ENCODE results near the gene TMEM240.
A peak's percentile ranks its signal among the peaks of the same experiment; 100 is the strongest.
"Not testable (repeated sequence)": the region's sequence is repeated elsewhere in the genome, so short reads cannot be mapped to it uniquely, and the experiment has no call there.

The TMEM240 gene

DNA sequence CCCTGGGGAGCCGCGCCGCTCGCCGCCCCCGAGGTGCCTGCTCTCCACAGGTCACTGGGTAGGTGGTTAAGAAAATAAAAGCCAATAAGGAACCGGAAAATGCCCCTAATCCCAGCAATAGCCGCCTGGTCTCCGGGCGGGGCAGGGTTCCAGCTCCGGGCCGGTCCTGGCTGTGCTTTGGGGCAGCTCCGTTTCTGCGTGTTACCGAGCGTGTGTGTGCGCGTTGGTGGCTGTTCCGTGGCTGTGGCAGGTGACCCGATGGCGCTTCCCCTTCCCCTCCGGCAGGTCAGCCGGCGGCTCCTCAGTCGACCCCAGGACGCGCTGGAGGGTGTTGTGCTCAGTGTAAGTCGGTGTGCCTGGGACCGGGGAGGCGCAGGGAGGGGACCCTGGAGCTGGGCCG, 17.2 kb downstream of the TMEM240 start:
- DNase-seq, result not testable (repeated sequence)

DNA sequence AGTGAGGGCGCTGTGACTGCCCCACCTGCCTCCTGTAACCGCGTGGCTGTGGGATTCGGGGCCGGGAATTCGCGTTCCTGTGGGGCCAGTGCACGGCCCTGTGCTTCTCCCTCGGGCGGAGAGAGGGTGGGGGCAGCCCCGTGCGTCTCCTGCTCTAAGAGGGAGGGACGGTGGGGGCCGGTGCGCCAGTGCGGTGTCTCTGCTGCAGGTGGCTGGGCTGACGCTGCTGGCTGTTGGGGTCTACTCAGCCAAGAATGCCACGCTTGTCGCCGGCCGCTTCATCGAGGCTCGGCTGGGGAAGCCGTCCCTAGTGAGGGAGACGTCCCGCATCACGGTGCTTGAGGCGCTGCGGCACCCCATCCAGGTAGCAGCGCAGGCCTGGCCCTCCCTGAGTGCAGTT, 17.9 kb downstream of the TMEM240 start:
- not testable (repeated sequence) for DNase-seq

DNA sequence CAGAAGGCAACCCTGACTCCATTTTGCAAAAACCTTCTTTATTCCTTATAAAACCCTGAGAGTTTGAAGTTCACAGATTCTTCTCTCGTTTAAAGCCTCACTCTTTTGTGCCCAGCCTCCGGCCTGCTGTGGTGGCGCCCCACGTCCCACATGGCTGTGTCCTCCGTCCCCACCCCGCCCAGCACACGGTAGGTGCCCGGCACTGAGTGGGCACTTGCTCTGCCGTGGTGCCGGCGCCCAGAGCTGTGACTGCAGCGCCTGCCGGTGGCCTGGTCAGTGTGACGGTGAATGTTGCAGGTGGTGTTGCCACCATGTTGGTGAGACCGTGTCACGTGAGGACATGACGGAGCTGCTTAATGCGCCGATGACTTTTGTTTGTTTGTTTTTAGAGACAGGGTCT, 19.1 kb downstream of the TMEM240 start:
- DNase-seq, result no peak

GRCh38 chr1:1519805-1520505, 20.5 kb downstream of the TMEM240 start:
- not testable (repeated sequence) for DNase-seq

DNA sequence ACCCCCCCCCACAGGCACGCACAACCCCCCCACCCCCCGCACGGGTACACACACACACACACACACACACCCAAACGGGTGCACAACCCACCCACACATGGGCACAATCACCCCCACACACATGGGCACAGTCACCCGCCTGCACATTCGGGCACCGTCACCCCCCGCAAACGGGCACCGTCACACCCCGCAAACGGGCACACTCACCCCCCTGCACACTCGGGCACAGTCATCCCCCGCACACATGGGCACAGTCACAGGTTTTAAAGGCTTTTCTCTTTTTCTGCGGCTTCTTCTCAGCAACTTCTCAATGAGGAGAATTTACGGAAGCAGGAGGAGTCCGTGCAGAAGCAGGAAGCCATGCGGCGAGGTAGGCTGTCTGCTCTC, 21.8 kb downstream of the TMEM240 start:
- not testable (repeated sequence) for DNase-seq

DNA sequence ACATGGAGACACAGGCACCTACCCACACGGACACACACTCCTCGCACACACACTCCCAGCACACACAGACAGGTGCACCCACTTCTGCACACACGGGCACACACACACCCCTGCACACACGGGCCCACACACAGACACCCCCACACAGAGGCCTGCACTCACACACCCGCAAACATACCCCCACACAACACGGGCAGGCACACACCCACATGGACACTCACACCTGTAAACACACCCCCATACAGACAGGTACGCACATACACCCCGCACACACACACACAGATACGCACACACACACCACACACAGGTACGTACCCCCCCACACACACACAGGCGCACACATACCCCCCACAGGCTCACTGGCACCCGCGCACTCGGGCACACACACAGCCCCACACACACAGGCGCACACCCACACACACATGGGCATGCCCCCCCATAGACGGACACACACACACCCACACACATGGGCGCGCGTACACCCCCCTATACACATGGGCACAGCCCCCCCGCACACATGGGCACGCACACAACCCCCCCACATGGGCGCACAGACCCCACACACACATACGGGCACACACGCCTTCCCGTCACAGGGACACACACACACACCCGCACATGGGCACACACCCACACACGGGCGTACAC, 22.3 kb downstream of the TMEM240 start:
- no peak for DNase-seq

GRCh38 chr1:1516923-1517322, 23.5 kb downstream of the TMEM240 start:
- DNase-seq, result not testable (repeated sequence)

GRCh38 chr1:1514376-1514775, 26.0 kb downstream of the TMEM240 start:
- not testable (repeated sequence) for DNase-seq

GRCh38 chr1:1513675-1514074, 26.7 kb downstream of the TMEM240 start:
- not testable (repeated sequence) for DNase-seq

- DNase-seq, result peak; percentile 11
These were observed 28.0 kb downstream of the TMEM240 start for GRCh38 chr1:1512425-1512824.

DNA sequence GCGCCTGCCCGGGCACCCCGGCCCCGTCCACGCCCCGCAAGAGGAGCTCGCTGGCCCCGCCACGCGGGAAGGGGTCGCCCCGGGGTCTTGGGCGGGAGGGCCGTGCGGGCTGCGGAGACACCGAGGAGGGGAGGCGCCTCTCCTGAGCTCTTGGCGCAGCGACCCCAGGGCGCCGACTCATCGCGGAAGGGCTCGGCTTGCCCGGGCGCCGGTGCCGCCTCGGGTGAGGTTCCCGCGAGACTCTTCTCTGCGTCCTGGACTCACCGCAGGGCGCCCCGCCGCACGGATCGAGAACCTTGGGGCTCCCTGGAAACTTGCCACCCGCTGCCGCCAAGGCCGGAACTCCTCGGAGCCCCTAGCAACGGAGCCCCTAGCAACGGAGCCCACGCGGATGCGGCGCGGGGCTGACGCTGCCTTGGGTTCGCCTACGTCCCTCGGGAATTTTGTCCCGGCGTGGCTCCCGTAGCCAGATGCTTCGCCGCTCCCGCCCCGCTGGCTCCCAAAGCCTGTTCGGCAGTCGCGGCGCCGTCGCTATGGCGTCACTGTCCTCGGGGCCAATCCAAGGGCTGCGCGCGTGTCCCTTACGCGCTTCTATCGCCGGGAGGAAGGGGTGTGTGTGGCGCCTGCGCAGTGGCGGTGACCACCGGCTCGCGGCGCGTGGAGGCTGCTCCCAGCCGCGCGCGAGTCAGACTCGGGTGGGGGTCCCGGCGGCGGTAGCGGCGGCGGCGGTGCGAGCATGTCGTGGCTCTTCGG, 28.7 kb downstream of the TMEM240 start, which contains the start of gene ATAD3A:
ATAD3A (plus strand) TSS at position 630 of the 753 bp plus-strand sequence; CDS start at position 737, 107 bp downstream.
- DNase-seq, result peak; percentile 99

GRCh38 chr1:1510912-1511532, 29.4 kb downstream of the TMEM240 start:
- no peak for DNase-seq

- not testable (repeated sequence) for DNase-seq
These were observed 31.0 kb downstream of the TMEM240 start for GRCh38 chr1:1509465-1509850.

GRCh38 chr1:1508775-1509464, 31.5 kb downstream of the TMEM240 start:
- not testable (repeated sequence) for DNase-seq

DNA sequence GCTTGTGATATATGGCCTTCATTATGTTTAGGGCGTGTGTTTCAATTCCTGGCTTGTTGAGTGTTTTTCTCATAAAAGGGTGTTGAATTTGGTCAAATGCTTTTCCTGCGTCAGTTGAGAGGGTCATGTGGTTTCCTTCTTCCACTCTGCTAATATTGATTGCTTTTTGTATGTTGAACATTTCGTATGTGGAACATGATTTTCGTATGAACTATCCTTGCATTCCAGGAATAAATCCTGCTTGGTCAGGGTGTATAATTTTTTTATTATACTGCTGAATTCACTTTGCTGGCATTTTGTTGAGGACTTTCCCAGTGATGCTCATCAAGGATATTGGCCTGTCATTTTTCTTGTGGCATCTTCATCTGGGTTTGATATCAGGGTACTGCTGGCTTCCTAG, 33.1 kb downstream of the TMEM240 start:
- DNase-seq, result no peak

DNA sequence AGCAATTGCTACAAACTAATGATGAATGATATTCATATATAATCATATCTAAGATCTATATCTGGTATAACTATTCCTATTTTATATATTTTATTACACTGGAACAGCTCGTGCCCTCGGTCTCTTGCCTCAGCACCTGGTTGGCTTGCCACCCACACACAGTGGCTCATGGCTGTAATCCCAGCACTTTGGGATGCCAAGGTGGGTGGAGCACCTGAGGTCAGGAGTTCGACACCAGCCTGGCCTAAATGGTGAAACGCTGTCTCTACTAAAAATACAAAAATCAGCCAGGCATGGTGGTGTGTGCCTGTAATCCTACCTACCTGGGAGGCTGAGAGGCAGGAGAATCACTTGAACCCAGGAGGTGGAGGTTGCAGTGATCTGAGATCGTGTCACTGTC, 34.6 kb downstream of the TMEM240 start:
- not testable (repeated sequence) for DNase-seq

DNA sequence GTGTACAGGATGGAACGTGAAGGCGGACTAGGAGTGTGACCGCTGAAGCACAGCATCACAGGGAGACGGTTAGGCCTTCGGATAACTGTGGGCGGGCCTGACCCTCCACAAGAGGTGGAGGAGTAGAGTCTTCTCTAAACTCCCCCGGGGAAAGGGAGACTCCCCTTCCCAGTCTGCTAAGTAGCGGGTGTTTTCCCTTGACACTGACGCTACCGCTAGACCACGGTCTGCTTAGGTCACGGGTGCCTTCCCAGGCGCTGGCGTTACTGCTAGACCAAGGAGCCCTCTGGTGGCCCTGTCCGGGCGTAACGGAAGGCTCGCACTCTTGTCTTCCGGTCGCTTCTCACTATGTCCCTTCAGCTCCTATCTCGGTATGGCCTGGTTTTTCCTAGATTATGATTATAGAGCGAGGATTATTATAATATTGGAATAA, 35.0 kb downstream of the TMEM240 start:
- peak; percentile 33 for DNase-seq

DNA sequence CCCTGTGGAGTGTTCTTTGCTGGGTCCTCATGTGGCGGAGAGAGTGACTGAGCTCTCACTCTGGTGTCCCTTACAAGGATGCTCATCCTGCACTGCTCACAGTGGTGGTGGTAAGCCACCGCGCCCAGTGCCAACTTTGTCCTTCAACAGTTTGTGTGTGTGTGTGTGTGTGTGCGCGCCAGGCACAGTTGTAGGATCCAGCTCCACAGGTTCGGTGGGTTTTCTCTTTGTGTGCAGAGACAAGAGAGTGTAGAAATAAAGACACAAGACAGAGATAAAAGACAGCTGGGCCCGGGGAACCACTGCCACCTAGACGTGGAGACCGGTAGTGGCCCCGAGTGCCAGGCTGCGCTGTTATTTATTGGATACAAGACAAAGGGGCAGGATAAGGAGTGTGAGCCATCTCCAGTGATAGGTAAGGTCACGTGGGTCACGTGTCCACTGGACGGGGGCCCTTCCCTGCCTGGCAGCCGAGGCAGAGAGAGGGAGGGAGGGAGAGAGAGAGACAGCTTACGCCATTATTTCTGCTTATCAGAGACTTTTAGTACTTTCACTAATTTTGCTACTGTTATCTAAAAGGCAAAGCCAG, 35.6 kb downstream of the TMEM240 start:
- DNase-seq, result peak; percentile 87

- DNase-seq, result not testable (repeated sequence)
These were observed 44.9 kb downstream of the TMEM240 start for GRCh38 chr1:1495461-1495975.

DNA sequence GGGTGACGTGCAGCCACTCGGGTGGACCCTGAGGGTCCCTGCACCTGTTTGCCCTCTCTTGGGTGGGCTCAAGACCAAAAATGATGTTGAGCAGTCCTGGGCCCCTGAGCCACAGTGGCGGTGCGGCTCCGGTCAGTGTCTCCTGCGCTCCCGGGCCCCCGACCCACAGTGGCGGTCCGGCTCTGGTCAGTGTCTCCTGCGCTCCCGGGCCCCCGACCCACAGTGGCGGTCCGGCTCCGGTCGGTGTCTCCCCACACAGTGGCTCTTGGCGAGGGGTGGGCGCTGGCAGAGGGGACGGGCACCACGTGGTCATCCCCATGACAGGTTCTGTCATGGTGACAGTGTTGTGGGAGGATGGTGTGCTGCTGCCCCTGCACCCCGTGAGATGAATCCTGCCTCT, 46.1 kb downstream of the TMEM240 start:
- not testable (repeated sequence) for DNase-seq

DNA sequence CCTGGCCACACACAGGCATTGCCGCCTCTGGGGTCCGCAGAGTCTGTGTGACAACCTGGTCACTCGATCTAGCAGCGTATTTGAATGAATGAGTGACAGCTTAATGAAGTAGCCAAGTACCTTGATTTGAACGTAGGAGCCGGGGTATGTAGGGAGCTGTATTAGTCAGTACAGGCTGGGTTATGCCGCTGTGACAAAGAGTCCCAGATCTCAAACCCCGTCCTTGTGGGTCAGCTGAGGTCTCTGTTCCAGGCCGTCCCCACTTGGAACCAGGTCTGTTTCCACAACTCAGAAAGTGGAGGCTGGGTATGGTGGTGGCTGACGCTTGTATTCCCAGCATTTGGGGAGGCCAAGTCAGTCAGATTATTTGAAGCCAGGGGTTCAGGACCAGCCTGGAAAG, 48.8 kb downstream of the TMEM240 start:
- DNase-seq, result no peak

All from eye (tissue), 1 donor.